Esophagus muscularis mucosa (tissue), 4 donors: ENCODE data around the gene MSL1.

ENCODE experiments used
- EP300 ChIP-seq: sonication (generic); formaldehyde crosslinking; IDR thresholded peaks from one replicate; pipeline ENCODE4 v1.6.1; 2017; ENCODE audit warnings: antibody characterized with exemption
- POLR2A ChIP-seq: fragments of 450-650 bp; IDR thresholded peaks from one replicate; pipeline ENCODE4 v1.6.1; 2017; ENCODE audit warnings: antibody characterized with exemption, moderate library complexity, mild to moderate bottlenecking, low read depth
- POLR2AphosphoS5 ChIP-seq, 2 donors: sonication (generic); formaldehyde crosslinking; IDR thresholded peaks; one replicate each; pipeline ENCODE4 v1.6.1; 2017; ENCODE audit warnings: antibody characterized with exemption in 2 of 2
- TF ChIP-seq, protein P1 (sequence below), 3 experiments: fragments of 200-600 bp in 2 of 3; fragments of 450-650 bp in 1 of 3; sonication (generic) in 2 of 3; IDR thresholded peaks; one replicate each; pipeline ENCODE4 v1.5.1; 2017 to 2019; ENCODE audit warnings: antibody characterized with exemption in 3 of 3, mild to moderate bottlenecking in 2 of 3, moderate library complexity in 1 of 3

DNA sequence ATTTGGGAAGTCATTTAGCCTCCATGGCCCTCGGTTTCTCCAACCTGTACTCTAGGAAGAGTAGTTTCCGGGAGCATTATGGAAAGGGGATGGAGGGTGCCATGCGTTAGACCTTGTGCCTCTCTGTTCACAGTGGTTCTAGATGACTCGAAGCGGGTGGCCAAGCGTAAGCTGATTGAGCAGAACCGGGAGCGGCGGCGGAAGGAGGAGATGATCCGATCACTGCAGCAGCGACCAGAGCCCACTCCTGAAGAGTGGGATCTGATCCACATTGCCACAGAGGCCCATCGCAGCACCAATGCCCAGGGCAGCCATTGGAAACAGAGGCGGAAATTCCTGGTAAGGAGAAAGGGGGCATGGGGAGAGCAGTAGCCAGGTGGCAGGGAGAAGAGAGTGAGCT lies 37.3 kb upstream of the MSL1 start:
- TF ChIP-seq POLR2A (no peak), EP300 (no peak), POLR2AphosphoS5 (IDR thresholded peaks at IDR 0.05) (no peak)
- TF ChIP-seq, protein P1, sequence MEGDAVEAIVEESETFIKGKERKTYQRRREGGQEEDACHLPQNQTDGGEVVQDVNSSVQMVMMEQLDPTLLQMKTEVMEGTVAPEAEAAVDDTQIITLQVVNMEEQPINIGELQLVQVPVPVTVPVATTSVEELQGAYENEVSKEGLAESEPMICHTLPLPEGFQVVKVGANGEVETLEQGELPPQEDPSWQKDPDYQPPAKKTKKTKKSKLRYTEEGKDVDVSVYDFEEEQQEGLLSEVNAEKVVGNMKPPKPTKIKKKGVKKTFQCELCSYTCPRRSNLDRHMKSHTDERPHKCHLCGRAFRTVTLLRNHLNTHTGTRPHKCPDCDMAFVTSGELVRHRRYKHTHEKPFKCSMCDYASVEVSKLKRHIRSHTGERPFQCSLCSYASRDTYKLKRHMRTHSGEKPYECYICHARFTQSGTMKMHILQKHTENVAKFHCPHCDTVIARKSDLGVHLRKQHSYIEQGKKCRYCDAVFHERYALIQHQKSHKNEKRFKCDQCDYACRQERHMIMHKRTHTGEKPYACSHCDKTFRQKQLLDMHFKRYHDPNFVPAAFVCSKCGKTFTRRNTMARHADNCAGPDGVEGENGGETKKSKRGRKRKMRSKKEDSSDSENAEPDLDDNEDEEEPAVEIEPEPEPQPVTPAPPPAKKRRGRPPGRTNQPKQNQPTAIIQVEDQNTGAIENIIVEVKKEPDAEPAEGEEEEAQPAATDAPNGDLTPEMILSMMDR (IDR thresholded peaks at IDR 0.05), result no peak
